ENCODE data around the gene FBXO48.

FBXO48 gene

GRCh38 chr2:68500649-68501048 lies 33.6 kb upstream of the FBXO48 start:
- CTCF ChIA-PET: no interaction called here
- no peak for TF ChIP-seq ZNF280C (tag by site-specific recombination; IDR thresholded peaks at IDR 0.05)
- TF ChIP-seq ZNF2 (tag by site-specific recombination; IDR thresholded peaks at IDR 0.05): no peak
- TF ChIP-seq ZNF169 (tag by site-specific recombination; IDR thresholded peaks at IDR 0.05): no peak
- no peak for TF ChIP-seq ZBTB48 (tag by site-specific recombination; IDR thresholded peaks at IDR 0.05)
- no peak for TF ChIP-seq FEZF1 (tag by site-specific recombination; IDR thresholded peaks at IDR 0.05)
- TF ChIP-seq ZNF138 (tag by site-specific recombination; IDR thresholded peaks at IDR 0.05; ENCODE audit: borderline replicate concordance): no peak
- no peak for TF ChIP-seq ZFP69B (tag by site-specific recombination; IDR thresholded peaks at IDR 0.05)
- TF ChIP-seq HOXC10 (CRISPR knock-in tag; IDR thresholded peaks at IDR 0.05): no peak
- TF ChIP-seq ZBTB8A (tag by site-specific recombination; IDR thresholded peaks at IDR 0.05): no peak
- no peak for TF ChIP-seq IKZF3 (tag by site-specific recombination; IDR thresholded peaks at IDR 0.05)
- no peak for TF ChIP-seq ZNF426 (tag by site-specific recombination; IDR thresholded peaks at IDR 0.05)
- TF ChIP-seq CTCF (tag by site-specific recombination; IDR thresholded peaks at IDR 0.05): no peak
- no peak for TF ChIP-seq ZNF335 (tag by site-specific recombination; conservative IDR thresholded peaks at IDR 0.05)
- TF ChIP-seq ZNF561 (tag by site-specific recombination; IDR thresholded peaks at IDR 0.05; ENCODE audit: borderline replicate concordance): no peak
- TF ChIP-seq ZNF174 (tag by site-specific recombination; IDR thresholded peaks at IDR 0.05): no peak
- no peak for TF ChIP-seq ZNF670 (tag by site-specific recombination; IDR thresholded peaks at IDR 0.05; ENCODE audit: low read depth)
- H3K9me3 ChIP-seq (ENCODE audit: control insufficient read depth, insufficient read depth, low read depth, low read length): no peaks in the 10 kb centered on the region

GRCh38 chr2:68499133-68499532 lies 32.0 kb upstream of the FBXO48 start:
- CTCF ChIA-PET: interaction anchor here (0.8 kb wide), 1 partner anchor 96 kb away, joined by 5 read pairs; no protein-coding TSS in a partner anchor
- POLR2A ChIA-PET: no interaction called here

More at GRCh38 chr2:68500649-68501048, 33.6 kb upstream of the FBXO48 start:
- POLR2A ChIA-PET: no interaction called here
- no peak overlapping the region for H3K27ac ChIP-seq (ENCODE audit: extremely low read depth, low read depth, low read length)
- no peaks in the 10 kb centered on the region for H3K4me1 ChIP-seq (ENCODE audit: control insufficient read depth, insufficient read depth, low read length)
- H3K4me3 ChIP-seq (ENCODE audit: low read depth, low read length): no peak overlapping the region
- H3K36me3 ChIP-seq (ENCODE audit: control insufficient read depth in 2 of 2, insufficient read depth in 1 of 2, low read length in 2 of 2): no peaks in the 10 kb centered on the region

More at GRCh38 chr2:68499133-68499532, 32.0 kb upstream of the FBXO48 start:
- Histone ChIP-seq H3K4me3 (ENCODE audit: low read depth, low read length) (no peak overlapping the region), H3K4me1 (ENCODE audit: control insufficient read depth, insufficient read depth, low read length) (no peaks in the 10 kb centered on the region), H3K27ac (ENCODE audit: extremely low read depth, low read depth, low read length) (no peak overlapping the region), H3K36me3 (ENCODE audit: control insufficient read depth in 2 of 2, insufficient read depth in 1 of 2, low read length in 2 of 2) (no peaks in the 10 kb centered on the region), H3K9me3 (ENCODE audit: control insufficient read depth, insufficient read depth, low read depth, low read length) (no peaks in the 10 kb centered on the region)
- no peak for TF ChIP-seq ZNF580 (tag by site-specific recombination; IDR thresholded peaks at IDR 0.05)
- TF ChIP-seq ZNF513 (tag by site-specific recombination; IDR thresholded peaks at IDR 0.05): no peak
- TF ChIP-seq REPIN1 (tag by site-specific recombination; IDR thresholded peaks at IDR 0.05; ENCODE audit: low read depth): no peak
- TF ChIP-seq ZFP37 (tag by site-specific recombination; IDR thresholded peaks at IDR 0.05): no peak
- TF ChIP-seq ZNF558 (tag by site-specific recombination; IDR thresholded peaks at IDR 0.05): no peak
- no peak for TF ChIP-seq ZNF341 (tag by site-specific recombination; IDR thresholded peaks at IDR 0.05; ENCODE audit: low read depth)
- TF ChIP-seq KLF7 (tag by site-specific recombination; IDR thresholded peaks at IDR 0.05; ENCODE audit: borderline replicate concordance): no peak
- no peak for TF ChIP-seq KLF1 (tag by site-specific recombination; IDR thresholded peaks at IDR 0.05)
- TF ChIP-seq ZBTB6 (tag by site-specific recombination; IDR thresholded peaks at IDR 0.05): no peak
- no peak for TF ChIP-seq ZNF792 (tag by site-specific recombination; IDR thresholded peaks at IDR 0.05)
- TF ChIP-seq ZNF18 (tag by site-specific recombination; IDR thresholded peaks at IDR 0.05): no peak
- TF ChIP-seq SETDB1 (IDR thresholded peaks at IDR 0.05; ENCODE audit: insufficient read length, low read length): no peak

Data from HEK293 (cell line).